ENCODE results near the gene FIGNL2.
A peak's percentile ranks its signal among the peaks of the same experiment; 100 is the strongest.

Gene FIGNL2

DNA sequence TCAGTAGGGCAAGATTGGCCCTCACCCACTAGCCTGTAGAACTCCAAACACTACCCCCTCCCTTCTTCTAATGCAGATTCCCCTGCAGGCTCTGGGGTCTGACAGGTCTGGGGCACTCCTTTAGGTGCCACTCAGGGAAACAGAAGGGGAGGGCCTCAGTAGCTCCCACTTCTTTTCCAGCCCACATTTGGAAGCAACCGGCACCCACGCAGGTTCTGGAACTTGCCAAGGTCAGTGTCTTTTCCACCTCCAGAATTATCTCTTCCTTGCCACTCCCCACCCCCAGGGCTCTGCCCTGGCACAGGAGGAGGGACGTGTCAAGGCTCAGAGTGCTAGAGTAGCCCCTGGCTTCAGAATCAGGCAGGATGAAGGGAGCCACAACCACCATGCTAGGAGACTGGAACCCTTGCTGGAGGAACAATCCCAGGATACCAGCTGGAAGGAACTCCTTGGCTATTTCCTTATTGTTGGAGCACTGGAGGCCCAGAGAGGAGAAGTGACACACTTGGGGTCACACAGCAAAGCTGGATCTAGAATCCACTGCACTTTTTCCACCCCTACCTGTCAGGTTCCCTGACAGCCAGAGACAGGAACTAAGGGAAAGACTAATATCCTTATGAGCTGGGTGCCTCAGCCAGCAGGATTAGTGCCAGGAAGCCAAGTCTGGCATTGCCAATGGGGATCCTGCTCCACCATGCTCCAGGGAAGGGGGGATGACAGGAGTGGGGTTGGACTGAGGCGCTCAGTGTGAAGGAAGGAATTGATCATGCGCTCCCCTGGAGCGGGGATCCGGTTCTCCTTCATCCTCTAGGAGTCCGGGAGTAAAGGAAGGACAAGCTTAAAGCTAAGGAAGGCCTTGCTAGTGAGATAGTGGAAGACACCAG is 1.8 kb upstream of the FIGNL2 start:
- H3K27ac Mint-ChIP-seq = no peak overlapping the region
- no peak overlapping the region for H3K4me3 Mint-ChIP-seq
- peaks cover 62% of the 10 kb centered on the region for H3K27me3 Mint-ChIP-seq
- H3K4me1 Mint-ChIP-seq = peaks cover 33% of the 10 kb centered on the region
- DNase-seq (no peak), ATAC-seq (no peak)
- no peaks in the 10 kb centered on the region for H3K9me3 Mint-ChIP-seq

DNA sequence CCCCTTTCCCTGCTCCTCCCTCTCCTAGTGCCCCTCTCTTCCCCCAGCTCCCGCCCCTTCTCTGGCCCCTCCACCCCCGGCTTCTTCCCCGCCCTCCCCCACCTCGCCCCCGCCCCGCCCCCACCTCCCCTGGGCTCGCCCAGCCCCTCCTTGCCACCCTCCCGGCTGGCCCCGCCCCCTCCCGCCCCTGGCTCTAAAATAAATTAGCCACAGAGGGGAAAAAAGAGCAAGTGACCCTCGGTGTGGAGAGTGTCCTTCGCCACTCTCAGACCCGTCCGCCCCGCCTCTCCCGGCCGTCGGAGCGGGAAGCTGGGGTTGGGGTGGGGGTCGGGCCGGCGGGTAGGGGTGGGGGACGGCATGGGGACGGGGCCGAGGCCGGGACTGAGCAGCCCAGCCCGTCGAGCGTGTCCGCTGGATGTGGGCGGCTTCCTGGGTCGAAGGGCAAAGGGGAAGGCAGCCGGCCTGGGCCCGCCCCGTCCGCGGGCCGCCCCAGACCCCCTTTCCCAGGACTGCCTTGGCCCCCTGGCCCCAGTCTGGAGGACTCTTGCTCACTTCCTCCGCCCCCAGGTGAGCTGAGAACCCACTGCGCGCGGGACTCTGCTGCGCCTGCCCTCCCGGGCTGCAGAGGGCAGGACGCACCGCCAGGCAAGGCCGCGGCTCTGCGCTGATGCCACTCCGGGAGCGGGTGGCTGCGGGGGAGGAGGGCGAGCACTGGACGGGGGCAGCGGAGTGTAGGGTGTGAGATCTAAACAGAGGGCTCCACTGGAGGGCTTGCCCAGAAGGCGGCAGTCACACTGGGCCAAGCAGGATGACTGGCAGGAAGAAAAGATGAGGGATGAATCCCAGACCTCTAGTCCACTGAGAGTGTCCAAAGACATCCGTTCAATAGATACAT is 570 bp upstream of the FIGNL2 start:
- Mint-ChIP-seq H3K4me3 (no peak overlapping the region), H3K4me1 (peaks cover 33% of the 10 kb centered on the region), H3K27me3 (peaks cover 74% of the 10 kb centered on the region), H3K27ac (no peak overlapping the region), H3K9me3 (no peaks in the 10 kb centered on the region)
- peak; percentile 23 for ATAC-seq
- no peak for DNase-seq

DNA sequence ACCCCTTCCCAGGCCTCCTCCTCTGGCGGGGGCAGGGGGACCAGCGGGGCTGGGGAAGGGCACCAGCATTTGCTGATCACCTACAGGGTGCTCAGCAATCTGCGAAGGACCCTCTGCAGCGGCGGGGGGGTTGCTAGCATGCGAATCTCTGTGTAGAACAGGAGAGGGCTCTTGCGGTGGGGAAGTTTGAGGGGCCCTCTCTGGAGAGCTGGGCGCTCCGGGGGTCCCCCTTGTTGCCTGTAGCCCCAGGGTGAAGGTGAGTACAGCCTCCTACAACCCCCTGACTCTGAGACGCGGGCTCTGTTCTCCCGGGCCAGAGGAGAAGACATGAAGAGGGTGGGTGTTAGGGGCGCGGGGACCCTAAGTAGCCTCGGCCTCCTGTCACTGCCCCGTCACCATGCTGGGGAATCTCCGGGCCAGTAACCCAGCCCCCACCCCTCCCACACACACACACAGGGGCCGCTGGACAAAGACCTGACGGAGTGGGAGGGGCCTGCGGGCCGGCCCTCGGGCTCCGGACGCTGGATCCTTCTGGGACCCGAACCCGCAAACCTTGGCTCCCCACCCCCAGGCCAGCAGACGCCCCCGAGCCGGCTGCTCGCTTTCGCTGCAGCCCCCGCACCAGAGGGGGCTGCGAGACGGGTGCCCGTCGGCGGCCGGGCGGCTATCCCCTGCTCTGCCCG is 734 bp downstream of the FIGNL2 start:
- Mint-ChIP-seq H3K27me3 (peaks cover 77% of the 10 kb centered on the region), H3K9me3 (no peaks in the 10 kb centered on the region), H3K4me1 (peaks cover 33% of the 10 kb centered on the region), H3K27ac (no peak overlapping the region), H3K4me3 (peak overlapping the region; percentile 72 to 80)
- ATAC-seq (peak; percentile 44), DNase-seq (peak in 1 of 2 donors; percentile 23)

DNA sequence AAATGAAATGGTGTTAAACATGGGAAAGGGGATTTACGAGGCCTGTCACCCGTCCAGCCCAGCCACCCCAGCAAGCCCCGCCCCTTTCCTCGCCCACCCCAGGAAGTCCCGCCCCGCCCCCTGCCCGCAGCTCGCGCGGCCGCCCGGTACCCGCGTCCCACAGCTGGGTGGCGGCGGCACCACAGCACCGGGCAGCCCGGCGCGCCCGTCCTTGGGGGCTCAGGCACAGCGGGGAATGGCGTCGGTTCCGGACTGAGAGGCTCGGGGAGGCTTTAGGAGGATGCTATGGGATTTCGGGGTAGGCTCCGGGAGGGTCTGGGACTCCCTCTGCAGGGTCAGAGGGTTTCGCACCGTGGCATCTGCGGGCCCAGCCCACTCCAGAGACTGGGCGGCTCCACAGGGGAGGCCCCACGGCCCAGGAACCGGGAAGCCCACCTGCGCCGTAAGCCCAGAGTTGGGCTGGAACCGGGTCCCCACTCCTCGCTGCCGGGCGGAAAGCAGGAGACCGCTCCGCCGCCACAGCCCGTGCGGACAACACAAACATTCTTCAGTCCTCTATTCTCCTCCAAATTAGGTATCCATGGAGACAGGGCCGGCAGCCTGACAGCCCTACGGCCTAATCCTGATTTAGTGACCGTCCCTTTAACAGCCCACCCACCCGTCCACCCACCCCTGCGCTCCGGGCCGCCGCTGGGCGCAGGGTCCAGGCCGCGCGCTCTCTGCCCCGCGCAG is 1.4 kb downstream of the FIGNL2 start:
- ATAC-seq = peak; percentile 58
- Mint-ChIP-seq H3K4me3 (peak overlapping the region; percentile 74 to 80), H3K27ac (no peak overlapping the region), H3K27me3 (peaks cover 78% of the 10 kb centered on the region), H3K9me3 (no peaks in the 10 kb centered on the region), H3K4me1 (peaks cover 33% of the 10 kb centered on the region)
- DNase-seq = peak; percentile 20 to 40

GRCh38 chr12:51846271-51846691 is 2.2 kb downstream of the FIGNL2 start:
- DNase-seq (no peak), ATAC-seq (no peak)
- H3K9me3 Mint-ChIP-seq = no peaks in the 10 kb centered on the region
- H3K4me3 Mint-ChIP-seq = peak overlapping the region; percentile 62 to 74
- peaks cover 29% of the 10 kb centered on the region for H3K4me1 Mint-ChIP-seq
- H3K27ac Mint-ChIP-seq = no peak overlapping the region
- H3K27me3 Mint-ChIP-seq = peaks cover 83% of the 10 kb centered on the region

DNA sequence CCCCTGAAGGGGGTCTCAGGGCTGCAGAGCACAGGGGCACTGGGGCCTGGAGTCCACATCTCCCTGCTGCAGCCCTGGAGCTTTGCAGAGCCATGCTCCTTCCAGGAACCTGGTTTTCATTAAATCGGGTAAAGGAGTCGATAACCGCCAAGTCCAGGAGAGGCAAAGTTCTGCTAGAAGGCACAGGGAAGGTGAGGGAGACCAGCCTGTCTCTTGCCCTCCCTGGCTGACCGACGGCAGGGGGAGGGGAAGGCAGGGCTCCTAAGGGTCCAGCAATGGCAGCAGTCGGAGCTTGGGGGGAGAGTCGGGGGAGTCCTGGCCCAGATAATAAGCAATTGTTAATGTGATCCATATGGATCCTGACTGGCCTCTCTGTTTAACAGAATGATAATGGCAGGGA is 3.0 kb downstream of the FIGNL2 start:
- DNase-seq = no peak
- Mint-ChIP-seq H3K27ac (no peak overlapping the region), H3K4me1 (peaks cover 21% of the 10 kb centered on the region), H3K9me3 (no peaks in the 10 kb centered on the region), H3K4me3 (no peak overlapping the region), H3K27me3 (peaks cover 77% of the 10 kb centered on the region)
- no peak for ATAC-seq

DNA sequence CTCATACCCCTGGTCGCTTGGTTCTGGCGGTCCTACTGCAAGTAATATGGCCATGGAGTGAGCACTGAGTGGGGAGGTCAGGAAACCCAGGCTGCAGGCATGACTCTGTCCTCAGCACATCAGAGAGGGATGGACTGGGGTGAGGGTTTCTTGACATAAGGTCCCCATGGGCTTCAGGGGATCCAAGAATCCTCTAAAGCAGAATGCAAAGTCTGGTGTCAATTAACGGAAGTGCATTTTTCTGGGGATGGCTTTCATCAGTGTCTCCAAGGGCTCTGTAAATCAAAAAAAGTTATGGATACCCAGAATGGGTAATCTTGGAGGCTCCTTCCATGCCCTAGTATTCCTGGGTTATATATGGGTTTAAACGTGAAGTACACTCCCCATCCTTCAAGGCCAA is 3.7 kb downstream of the FIGNL2 start:
- no peaks in the 10 kb centered on the region for H3K9me3 Mint-ChIP-seq
- peaks cover 17% of the 10 kb centered on the region for H3K4me1 Mint-ChIP-seq
- ATAC-seq (no peak), DNase-seq (no peak)
- H3K27ac Mint-ChIP-seq = no peak overlapping the region
- no peak overlapping the region for H3K4me3 Mint-ChIP-seq
- H3K27me3 Mint-ChIP-seq = peaks cover 76% of the 10 kb centered on the region

- H3K4me1 Mint-ChIP-seq = peaks cover 10% of the 10 kb centered on the region
- peak overlapping the region in 1 of 2 donors; percentile 81 for H3K27ac Mint-ChIP-seq
- no peaks in the 10 kb centered on the region for H3K9me3 Mint-ChIP-seq
- H3K4me3 Mint-ChIP-seq = no peak overlapping the region
- DNase-seq (no peak), ATAC-seq (no peak)
- H3K27me3 Mint-ChIP-seq = peaks cover 78% of the 10 kb centered on the region
Observed at GRCh38 chr12:51841727-51842126, 6.8 kb downstream of the FIGNL2 start.

DNA sequence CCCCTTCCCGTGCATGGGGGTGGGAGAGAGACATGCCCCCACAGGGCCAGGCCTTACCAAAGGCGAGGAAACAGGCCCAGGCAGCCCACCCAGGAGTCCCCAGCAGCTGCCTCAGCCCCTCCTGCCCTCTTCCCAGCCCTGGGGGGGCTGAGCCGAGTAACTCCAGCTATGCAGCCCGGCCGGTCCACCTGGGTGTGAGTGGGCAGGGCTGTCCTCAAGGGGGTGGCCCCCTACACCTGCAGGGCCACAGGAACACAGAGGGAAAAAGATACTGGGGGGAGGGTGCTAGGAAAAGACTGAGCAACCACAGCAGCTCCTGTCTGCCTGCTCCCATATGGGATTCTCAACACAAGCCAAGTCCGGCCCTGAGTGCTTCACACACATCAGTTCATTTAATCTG is 7.6 kb downstream of the FIGNL2 start:
- H3K9me3 Mint-ChIP-seq = no peaks in the 10 kb centered on the region
- H3K27ac Mint-ChIP-seq = no peak overlapping the region
- no peak for DNase-seq
- no peak overlapping the region for H3K4me3 Mint-ChIP-seq
- ATAC-seq = no peak
- peaks cover 3% of the 10 kb centered on the region for H3K4me1 Mint-ChIP-seq
- H3K27me3 Mint-ChIP-seq = peaks cover 71% of the 10 kb centered on the region

DNA sequence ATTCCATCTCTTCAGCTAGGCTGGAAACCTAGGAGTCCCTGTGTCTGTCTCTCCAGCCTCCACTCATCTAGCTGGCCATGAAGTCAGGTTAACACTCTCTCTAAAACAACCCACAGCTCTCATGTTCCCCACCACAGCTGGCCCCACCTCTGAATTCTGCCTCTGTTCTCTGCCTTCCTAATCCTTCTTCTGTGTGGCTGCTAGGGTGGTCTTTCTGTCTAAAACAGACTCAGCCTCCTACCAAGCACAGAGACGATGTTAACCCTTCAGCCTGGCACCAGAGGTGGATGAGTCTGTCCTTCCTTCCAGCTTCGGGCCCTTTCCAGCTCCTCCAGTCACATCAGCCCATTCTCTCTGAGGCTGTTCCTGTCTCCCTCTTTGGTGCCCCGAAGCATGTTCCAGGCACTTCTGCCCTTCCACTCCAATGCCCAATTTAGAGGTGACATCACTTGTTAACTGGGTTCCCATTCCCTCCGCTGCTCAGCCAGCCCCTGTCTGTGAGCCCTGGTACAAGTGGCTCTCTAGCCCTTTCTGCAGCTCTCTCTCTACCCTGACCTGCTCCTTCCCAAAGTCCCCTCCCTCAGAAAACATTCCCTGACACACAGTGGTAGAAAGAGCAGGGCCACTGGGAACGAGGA is 9.1 kb downstream of the FIGNL2 start:
- DNase-seq = no peak
- no peaks in the 10 kb centered on the region for H3K9me3 Mint-ChIP-seq
- ATAC-seq = no peak
- H3K27ac Mint-ChIP-seq = no peak overlapping the region
- H3K4me3 Mint-ChIP-seq = no peak overlapping the region
- H3K4me1 Mint-ChIP-seq = no peaks in the 10 kb centered on the region
- peaks cover 56% of the 10 kb centered on the region for H3K27me3 Mint-ChIP-seq

DNA sequence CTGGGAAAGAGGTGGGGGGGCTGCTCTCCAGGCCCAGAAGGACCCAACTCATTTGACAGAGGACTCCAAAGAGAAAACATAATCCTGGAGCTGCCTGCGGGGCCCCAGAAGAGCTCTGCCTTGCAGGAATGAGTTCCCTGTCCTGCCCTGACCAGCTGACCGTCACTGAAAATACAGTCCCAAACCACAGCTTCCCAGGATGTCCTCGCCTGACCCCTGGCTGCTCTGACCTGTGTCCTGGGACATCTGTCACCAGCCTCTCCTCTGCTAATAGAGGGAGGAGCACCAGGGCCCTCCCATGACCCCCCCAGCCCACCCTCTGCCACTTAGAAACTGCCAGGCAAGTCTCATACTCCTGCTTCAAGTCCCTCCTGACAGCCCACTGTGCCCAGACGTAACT is 9.8 kb downstream of the FIGNL2 start:
- peaks cover under 1% of the 10 kb centered on the region for H3K4me1 Mint-ChIP-seq
- no peak overlapping the region for H3K27ac Mint-ChIP-seq
- no peak for DNase-seq
- no peaks in the 10 kb centered on the region for H3K9me3 Mint-ChIP-seq
- H3K27me3 Mint-ChIP-seq = peaks cover 56% of the 10 kb centered on the region
- H3K4me3 Mint-ChIP-seq = no peak overlapping the region
- ATAC-seq = no peak

DNA sequence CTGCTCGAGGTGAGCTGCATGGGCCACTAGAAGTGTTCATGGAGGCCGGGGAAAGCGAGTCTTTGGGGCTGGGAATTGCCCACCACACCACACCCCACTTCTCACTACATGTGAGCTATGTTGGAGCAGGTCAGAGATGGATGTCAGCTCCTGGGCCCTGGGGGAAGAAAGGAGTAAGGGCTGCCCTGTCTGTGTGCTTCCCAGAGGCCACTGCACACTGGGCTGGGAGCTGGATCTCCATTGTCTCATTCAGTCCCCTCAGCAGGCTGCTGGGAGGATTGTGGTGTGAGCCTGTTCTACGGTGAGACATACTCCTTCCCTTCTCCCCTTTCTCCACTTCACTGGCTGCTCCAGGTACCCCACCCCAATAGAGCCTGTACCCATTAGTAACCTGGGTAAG is 10.5 kb downstream of the FIGNL2 start:
- H3K27me3 Mint-ChIP-seq = peaks cover 61% of the 10 kb centered on the region
- ATAC-seq (no peak), DNase-seq (no peak)
- no peak overlapping the region for H3K27ac Mint-ChIP-seq
- peaks cover 8% of the 10 kb centered on the region for H3K4me1 Mint-ChIP-seq
- H3K4me3 Mint-ChIP-seq = no peak overlapping the region
- no peaks in the 10 kb centered on the region for H3K9me3 Mint-ChIP-seq

DNA sequence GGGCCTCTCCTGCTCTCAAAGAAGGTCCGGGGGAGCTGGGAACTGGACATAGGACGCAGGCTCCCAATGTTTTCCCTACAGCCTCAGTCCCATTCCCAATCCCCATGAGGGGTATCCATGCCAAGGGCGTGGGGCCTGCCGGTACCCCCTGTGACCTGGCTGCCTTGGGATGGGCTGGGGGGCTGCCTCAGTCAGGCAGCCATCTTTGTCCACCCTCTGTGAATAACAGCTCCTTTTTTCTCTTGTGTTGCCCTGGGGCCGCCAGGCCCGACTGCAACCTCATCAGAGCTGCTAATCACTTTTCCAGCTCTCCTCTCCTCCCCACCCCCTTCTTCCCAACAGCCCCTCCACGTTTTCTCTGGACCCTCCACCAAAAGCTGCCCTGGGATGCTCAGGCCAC is 11.2 kb downstream of the FIGNL2 start:
- Mint-ChIP-seq H3K4me1 (peaks cover 15% of the 10 kb centered on the region), H3K4me3 (no peak overlapping the region), H3K9me3 (no peaks in the 10 kb centered on the region), H3K27me3 (peaks cover 61% of the 10 kb centered on the region), H3K27ac (no peak overlapping the region)
- DNase-seq (no peak), ATAC-seq (no peak)

DNA sequence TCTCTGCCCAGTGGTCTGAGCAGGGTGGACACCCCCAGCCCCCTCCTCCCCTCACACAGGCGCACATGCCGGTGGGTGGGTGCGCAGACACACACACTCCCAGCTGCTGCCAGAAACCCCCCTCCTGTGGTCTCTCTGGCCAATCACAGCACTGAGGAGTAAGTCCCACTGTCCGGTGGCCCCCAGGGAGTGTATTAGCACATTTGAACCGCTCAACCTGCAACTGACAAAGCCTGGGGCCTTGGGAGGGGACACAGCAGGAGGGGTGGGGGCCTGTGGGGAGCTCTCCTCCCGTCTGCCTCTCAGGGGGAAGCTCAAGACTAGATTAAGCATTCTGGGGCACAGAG is 11.7 kb downstream of the FIGNL2 start:
- no peak for ATAC-seq
- Mint-ChIP-seq H3K27me3 (peaks cover 61% of the 10 kb centered on the region), H3K9me3 (no peaks in the 10 kb centered on the region), H3K4me3 (no peak overlapping the region), H3K27ac (no peak overlapping the region), H3K4me1 (peaks cover 19% of the 10 kb centered on the region)
- no peak for DNase-seq

All from stimulated activated naive CD8-positive, alpha-beta T cell treated with anti-CD3 and anti-CD28 coated beads, Interleukin-15, amount 100 ng/mL, for 72 hours (primary cell).